GM21423 (cell line): ENCODE data around the gene LRRC53.

ENCODE experiments used
- ATAC-seq: cut with Tn5 transposase; IDR thresholded peaks from one replicate; pipeline ENCODE4 v1.9.1; 2021; ENCODE audit warnings: mild to moderate bottlenecking, moderate library complexity; ENCODE audit not compliant: unreplicated experiment

Gene LRRC53, protein sequence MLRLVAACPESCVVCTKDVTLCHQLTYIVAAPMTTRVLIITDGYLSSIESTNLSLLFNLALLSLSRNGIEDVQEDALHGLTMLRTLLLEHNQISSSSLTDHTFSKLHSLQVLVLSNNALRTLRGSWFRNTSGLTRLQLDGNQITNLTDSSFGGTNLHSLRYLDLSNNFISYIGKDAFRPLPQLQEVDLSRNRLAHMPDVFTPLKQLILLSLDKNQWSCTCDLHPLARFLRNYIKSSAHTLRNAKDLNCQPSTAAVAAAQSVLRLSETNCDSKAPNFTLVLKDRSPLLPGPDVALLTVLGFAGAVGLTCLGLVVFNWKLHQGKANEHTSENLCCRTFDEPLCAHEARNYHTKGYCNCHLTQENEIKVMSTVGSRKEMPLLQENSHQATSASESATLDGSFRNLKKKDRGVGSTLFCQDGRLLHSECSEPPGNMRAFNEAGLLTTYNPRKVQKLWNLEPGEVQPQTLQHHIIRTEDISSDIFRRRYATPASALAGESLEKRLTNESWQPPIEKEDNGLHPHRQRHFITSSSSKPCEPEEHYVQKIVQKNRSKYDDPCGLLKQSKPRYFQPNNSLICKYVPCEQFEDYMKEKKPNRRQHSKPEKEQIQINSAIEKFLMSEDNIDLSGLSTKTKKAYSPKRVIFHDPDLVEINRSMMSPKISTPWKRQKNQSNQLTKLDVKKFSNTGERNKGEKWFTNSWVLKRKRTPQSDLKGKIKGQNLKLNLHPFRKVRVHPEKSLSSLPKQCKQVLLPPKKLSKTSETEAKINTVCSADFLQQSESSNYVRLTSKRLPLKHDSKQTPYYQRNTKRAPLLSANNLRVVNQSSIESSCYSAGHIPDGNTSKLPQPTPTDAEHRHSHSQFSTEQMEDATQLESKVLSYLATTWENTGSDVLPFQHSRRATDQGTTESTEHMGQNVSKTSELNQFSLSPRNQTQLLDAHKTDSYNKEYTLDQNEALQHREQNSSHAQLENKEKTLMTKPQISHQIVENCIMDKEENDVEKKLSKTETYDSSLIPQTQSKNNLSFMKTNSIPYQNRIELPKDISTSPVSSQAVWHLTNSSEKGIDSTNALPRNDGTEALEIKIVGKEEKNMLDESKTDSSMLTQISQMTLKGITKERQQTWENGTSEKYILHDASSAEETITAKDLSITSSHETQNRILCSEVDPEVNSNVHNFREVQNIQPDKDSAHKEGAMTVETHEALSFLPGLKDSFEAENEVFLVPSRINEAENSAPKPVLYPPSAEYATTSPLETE

DNA sequence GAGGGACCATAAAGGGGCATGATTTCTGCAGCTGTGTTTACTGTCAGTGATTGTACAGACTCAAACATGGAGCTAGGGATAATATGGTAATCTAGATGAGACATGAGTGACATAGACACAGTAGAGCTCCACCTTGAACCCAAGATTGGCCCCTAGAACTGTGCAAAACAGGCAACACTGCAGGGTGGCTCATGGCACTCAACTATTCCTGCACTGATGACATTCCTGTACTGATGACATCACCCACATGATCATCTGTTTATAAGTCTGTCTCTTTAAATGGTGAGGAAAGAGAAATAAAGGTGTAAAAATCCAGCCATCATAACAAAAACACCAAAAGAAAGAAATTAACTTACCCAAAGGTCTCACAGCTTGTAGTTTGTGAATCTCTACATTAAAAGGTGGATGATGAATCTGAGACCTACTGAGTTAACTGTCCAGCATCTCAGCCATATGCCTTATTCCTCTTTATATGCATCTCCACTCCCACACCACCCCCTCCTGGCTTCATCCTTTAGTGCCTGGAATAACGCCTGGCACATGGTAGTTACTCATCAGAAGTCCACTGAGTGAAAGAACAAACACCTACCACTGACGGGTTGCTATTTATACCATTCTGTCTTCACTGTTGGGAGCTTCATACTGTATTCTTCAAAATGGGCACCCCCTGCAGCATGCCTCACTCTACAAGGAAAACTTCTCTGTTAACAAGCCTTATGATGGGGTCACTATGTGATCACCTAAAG is at the start of gene LRRC53:
Gene LRRC53 (minus strand): TSS at position 442 of the 746 bp plus-strand sequence. CDS start 29,262 bp downstream, outside the sequence.
- no peak for ATAC-seq

DNA sequence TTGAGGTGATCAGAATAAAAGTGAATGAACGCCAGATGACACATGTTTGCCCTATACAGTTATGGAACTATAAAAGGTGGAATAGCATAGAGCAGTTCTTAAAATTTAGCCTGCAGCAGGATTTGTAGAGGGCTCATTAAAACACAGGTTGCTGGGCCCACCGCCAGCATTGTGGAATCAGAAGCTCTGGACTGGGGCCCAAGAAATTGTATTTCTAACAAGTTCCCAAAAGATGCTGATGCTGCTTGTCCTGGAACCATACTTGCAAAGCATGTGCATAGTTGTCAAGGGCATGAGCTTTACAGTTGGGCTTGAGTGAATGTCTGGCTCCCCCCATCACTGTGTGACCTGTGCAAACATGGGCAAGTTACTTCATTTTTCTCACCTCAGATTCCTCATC is 37.5 kb upstream of the LRRC53 start:
- ATAC-seq = no peak

DNA sequence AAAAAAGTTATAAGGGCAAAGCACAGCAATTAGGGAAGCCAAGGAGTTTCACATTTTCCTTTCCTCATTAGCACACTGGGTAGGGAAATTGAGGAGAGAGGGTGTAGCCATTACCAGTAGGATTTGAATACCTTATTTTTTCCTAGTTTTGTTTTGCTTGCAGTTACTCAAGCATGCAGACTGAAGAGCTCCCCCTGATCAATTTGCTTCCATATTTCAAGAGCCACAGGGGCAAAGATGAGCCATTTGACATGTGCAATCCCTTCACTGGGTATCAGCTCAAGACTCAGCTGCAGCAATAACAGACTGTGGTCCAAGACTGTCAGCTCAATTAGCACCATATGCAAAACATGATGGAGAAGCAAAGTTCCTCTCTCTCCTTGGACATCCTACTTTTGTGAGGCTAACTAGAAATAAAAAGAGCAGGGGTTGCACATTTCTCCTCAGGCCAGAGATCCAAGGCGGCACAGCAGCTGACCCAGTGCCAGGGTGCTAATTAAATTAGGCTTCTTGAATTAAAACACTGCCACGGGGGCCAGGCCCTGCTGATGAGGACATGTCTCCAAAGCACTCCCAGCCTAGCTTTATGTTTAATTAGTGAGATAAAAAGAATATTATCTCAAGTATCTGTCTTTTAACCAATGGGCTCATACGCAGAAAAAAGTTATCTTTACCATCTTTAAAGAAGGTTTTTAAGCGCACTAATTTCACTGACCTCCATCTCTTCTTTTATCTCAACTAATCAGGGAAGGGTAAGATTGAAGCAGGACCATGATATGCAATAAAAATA is 36.7 kb upstream of the LRRC53 start:
- no peak for ATAC-seq

DNA sequence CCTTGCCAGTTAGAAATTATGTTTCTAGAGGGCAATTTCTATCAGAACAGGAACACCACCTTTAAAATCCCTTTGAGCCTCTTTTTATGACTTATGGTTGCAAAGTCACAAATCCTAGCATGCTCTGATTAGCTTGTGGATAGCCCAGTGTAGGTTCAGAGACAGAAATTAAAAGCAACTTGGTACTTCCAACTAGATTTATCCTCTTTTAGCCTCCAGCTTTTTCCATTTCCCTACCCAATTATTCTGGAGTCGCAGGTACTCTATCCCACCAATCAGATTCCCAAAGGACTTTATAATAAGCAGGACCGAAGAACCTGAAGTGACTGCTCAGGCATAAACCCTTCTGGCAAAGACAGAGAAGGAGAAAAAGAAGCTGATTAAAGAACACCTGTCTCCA is 33.4 kb upstream of the LRRC53 start:
- no peak for ATAC-seq

DNA sequence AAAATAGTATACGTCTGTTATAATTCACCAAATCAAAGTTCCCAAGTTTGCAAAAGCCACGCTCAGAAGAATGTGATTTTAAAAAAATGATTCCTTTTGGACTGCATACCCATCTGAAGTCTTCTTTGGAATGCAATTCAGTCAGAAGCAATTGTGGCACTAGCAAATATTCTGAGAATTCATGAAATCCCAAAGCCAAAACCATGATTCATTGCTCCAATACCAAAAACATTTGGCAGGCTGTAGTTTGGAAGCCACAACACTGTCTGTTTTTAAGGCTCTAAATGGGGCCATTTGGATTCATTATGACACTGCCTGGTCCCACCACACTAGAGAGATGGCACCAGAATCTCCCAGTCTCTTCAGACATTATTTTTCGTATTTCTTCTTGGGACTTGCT is 21.8 kb upstream of the LRRC53 start:
- no peak for ATAC-seq

DNA sequence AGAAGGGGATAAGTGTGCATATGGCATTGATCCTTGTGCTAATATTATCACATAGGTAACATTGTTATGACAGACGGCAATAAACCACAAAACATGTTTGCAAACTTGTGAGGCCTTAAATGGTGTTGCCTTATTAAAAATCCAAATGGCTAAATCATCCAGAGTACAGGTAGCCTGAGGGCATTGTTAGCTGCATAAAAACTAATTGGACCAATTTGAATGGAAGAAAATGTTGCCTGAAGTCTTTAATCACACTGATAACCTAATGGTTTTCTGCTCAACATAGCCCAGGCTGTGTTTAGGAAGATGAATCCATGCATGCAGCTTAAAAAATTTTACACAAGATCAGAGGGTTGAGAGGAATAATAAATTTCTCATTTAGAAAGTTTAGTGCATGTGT is 19.4 kb upstream of the LRRC53 start:
- no peak for ATAC-seq

DNA sequence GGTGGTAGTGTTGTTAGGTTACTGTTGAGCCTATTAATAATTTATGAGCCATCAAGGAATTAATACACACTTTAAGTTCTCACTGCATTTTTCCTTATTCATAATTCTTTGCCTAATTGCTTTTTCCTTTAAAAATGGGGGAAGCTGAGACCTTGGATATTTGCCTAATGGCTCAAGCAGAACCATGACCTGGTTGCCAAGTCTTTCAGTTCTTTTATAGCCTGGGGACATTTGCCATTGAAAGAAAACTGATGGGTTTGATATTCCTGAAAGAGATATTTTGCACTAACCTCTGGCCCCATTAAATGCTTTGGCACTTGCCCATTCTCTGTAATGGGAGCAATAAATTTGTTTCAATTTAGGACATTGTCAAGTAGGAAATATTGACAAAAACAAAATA is 18.5 kb upstream of the LRRC53 start:
- no peak for ATAC-seq

DNA sequence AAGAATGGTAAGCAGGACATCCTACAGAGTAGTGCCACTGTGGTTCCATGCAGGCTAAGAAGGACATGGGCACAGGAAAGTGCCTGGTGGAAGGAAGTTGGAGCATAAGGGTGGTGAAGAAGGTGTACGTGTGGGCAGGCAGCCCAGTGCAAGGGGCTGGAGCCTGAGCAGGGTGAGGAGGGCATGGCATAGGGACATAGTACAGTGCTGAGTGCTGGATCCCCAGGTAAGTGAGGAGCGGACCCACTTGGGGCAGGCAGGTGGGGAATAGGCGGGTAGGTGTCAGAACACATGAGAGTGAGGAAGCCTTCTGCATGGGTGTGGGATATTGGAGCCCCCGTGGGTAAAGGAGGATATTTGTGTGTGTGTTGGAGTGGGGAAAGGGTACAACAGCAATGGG is 15.7 kb upstream of the LRRC53 start:
- no peak for ATAC-seq

DNA sequence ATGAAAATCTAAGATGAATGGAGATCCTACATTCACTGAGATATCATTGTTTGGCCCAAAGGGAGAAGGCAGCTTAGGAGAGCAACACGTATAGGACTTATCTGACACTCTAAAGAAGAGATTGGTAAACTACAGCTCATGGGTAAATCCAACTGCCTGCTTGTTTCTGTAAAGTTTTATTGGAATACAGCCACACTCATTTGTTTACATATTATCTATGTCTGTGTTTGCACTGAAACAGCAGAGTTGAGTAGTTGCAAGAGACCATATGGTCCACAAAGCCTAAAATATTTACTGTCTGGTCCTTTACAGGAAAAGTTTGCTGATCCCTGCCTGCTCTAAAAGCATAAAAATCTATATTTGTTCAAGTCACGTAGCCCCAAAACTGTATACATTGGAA is 14.3 kb upstream of the LRRC53 start:
- no peak for ATAC-seq

DNA sequence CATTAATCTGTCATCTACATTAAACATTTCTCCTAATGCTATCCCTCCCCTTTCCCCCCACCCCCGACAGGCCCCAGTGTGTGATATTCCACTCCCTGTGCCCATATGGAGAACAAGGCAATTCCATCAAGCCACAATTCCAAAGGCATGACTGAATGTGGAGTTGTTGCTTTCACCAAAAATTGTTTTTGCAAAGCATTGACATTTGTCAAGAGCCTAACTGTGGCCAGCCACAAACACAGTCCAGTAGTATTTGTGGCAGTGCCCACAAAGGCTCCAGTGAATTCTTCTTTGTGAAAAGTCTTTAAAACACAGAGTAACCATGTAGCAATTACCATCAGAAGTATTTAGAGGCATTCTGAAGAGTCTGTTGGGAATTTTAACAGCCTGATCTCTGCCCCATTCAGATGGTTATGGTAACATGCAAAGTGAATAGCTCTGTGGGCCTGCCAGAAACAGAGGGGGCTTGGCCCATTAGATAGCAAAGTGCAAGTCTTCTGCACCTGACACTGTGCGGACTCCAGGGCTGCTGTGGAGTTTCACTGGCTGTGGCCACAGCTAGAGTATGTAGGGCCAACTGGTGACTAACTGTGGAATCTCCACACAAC is 11.6 kb upstream of the LRRC53 start:
- no peak for ATAC-seq

DNA sequence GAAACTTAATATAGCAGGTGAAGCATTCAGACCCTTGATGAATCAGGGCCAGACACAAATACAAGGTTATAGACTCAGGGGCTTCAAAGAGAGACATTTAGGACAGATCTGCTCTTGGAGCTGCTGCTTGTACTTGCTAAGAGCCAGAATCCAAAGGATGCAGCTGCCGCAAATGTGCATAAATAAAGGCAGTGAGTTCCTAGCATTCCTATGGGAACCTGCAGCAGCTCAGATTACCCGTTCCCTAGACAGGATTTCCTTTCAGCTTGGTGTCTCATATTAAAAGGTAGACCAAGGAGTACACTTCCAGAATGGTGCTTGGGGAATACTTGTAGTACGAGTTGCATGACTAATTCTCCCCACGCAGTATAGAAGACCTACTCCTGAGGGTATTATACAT is 9.7 kb upstream of the LRRC53 start:
- ATAC-seq = no peak

DNA sequence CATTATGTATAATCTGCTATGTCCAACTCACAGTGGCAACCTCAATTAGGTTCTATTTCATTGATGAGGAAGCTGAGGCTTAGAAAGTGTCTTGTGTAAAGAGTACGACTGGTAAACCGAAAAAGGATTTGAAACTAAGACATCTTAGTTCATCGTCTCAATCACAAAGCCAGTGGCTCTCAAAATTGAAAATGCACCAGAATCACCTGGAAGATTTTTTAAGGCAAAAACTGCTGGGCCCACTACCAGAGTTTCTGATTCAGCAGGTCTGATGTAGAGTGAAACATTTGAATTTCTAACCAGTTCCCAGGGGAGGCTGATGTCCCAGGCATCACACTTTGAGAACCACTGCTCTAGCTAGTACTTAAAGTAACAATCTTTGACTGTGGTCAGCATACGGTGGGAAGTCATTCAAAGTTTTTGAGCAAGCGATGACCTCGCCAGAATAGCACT is 5.2 kb upstream of the LRRC53 start:
- ATAC-seq = peak; percentile 81

DNA sequence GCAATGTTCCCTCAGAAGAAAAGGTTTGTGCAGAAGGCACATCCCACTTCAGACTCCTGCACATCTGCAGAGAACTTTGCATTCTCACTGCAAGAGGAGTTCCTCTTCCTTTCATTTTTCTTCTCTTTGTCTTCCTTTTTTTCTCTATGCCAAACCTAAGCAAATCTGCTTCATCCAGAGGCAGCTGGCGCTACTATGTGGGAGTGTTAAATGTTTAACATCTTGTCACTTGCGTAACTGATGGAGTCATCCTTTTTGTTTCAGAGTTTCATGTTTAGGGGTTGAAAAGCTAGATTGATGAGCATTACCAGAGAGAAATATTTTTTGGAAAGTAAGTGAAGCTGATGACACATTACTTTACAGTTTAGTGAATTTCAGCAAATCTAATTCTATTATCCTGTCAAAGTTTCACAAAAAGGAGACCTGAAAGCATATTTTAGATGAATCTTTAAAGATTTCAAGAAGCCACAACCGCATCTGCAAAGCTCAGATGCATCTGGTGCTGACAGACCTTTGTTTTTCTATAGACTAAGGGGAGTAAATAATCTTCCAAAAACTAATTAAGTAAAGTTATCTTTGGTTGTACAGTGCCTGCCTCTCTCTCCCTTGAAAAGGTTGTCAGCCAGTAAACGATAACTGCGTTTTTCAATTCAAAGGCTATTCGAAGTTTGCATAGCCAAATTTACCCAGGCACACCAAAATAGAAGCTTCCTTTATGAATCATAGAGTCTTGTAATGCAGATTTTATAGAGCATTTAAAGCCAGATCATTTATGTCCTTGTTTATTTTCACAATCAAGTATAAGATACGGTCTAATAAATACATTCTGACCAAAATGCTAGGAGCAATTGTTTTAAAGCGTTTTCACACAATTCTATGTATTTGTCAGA is 1.2 kb upstream of the LRRC53 start:
- no peak for ATAC-seq

DNA sequence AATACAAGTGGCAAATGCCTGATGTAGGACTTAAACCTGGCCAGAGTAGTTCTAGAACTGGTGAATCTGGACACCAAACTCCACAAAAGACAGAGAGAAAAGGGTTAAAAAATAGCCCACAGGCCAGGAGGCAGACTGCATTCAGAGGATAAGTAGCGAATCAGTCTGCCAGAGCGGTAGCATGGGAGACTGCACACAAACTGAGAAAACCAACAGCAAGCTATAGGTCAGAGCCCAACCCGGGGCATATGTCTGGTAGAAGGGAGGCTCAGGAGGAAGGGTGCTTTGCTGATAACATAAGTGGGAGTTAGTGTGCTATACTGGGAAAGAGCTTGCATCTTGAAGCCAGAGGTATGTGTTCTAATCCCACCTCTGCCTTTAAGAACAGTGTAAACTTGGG is 4.0 kb downstream of the LRRC53 start:
- no peak for ATAC-seq

DNA sequence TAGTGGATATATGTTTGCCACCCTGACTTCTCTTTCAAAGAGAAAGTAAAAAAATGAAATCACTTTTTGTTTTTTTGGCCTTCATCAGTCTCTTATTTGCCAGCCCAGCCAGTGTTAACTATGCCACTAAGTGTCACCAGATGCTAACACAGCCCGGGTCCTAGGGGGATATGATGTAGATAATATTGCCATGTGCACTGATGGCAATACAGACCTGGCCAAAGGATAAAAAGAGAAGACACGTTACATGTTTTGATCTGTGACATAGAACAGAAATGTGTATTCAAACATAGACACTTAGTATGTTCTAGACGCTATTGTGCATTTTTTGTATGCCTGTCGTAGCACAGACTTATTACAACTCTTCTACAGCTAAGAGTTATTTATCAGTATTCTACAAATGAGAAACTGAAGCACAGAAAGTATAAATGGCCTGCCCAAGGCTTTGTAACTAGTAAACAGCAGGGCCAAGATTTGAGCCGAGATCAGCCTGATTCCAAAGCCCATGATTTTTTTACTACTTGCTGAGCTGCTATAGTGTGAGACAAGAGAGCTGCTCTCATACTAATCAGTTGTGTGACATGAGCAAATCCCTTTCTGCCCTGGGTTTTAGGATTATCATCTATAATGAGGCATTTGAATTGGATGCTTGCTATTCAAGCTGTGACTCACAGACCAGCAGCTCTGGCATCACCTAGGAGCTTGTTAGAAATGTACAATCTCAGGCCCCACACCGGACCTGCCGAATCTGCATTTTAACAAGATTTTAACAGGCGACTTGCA is 6.3 kb downstream of the LRRC53 start:
- no peak for ATAC-seq

DNA sequence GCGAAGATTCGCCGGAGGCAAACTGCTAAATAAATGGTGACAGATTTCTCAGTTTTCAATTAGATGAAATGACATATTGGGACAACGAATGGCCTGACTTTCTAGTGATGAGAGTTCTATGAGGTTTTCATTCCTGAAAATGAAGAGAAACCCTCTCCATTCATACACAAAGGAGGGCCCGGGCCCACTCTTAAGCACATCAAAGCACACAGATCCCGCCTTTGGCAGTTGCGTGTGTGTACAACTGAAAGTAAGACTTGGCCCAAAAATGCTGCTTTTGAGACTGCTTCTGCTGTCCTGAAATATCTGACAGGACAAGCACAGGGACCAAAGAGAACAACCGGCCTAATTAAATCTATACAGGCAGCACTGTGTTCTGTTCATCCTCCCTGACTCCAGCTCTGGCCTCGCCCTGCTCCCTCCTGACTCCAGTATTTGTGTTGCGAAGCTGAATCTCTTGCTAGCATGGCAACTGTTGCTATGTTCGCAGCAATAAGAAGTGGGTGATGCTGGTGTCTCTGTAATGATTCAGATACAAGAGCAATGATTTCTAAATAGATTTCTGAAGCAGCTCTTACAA is 7.4 kb downstream of the LRRC53 start:
- no peak for ATAC-seq
